HepG2 (cell line): ENCODE measurements around the gene HAUS5. TPM values are rescaled to one million over a fixed set of nuclear protein-coding genes. Genes with fewer than 3 reads are reported as not detected.

Experiments used
- ATAC-seq: fragments of 200-7000 bp; cut with Tn5 transposase; 3 replicates; pipeline ENCODE4 v1.9.1; 2020; ENCODE audit warnings: mild to moderate bottlenecking, moderate library complexity
- BruUV-seq: library from RNA; stranded (reverse); fragments of 400-500 nt; replicated peaks from 2 replicates; lab custom pipeline; 2021; lab: Mats Ljungman, UMichigan
- CTCF ChIA-PET: fragments of 300-600 bp; formaldehyde crosslinking; extraction: SDS; loops from one replicate; lab custom pipeline; 2021; ENCODE audit warnings: low total read pairs, inconsistent platforms, low intra/inter-chr PET ratio; lab: Yijun Ruan, JAX
- POLR2A ChIA-PET: fragments of 350-600 bp; sonication (Branson Sonifier 250); formaldehyde crosslinking; loops from one replicate; lab custom pipeline; 2020; ENCODE audit warnings: antibody characterized with exemption, inconsistent platforms; lab: Yijun Ruan, JAX
- DNase-seq: peaks from one replicate; pipeline ENCODE4 v3.0.0-alpha.2; 2015; ENCODE audit warnings: low spot score
- FAIRE-seq: peaks from 3 replicates; lab custom pipeline; 2011; peaks lifted over from hg19 to GRCh38; lab: Jason Lieb, UNC
- H2AFZ ChIP-seq: one replicate; pipeline ENCODE4 v1.6.1; 2011; ENCODE audit warnings: low read length, inconsistent platforms
- H3K27ac ChIP-seq: fragments of 300-600 bp; 3 replicates; pipeline ENCODE4 v1.8.0; 2011; ENCODE audit warnings: mixed run types, mild to moderate bottlenecking, mixed read lengths, low read length, inconsistent platforms; ENCODE audit not compliant: insufficient read depth; ENCODE audit errors: extremely low read length
- H3K27me3 ChIP-seq, 2 experiments: fragments of 200-600 bp in 1 of 2; 2 replicates in 1 of 2; 3 replicates in 1 of 2; pipeline versions ENCODE4 v1.6.0 to v1.8.0; 2011; ENCODE audit warnings: low read length in 2 of 2, mild to moderate bottlenecking in 2 of 2, moderate library complexity in 2 of 2, inconsistent platforms in 1 of 2; ENCODE audit not compliant: insufficient read depth in 2 of 2, control insufficient read depth in 1 of 2
- H3K36me3 ChIP-seq, 2 experiments: fragments of 200-600 bp in 1 of 2; replicated peaks in 1 of 2; 2 replicates in 1 of 2; 3 replicates in 1 of 2; pipeline versions ENCODE4 v1.5.1 to v1.8.0; 2011; ENCODE audit warnings: low read length in 2 of 2, inconsistent platforms in 1 of 2; ENCODE audit not compliant: insufficient read depth in 2 of 2, control insufficient read depth in 1 of 2
- H3K4me1 ChIP-seq: 2 replicates; pipeline ENCODE4 v1.5.1; 2012; ENCODE audit warnings: low read length, inconsistent platforms; ENCODE audit not compliant: insufficient read depth
- H3K4me2 ChIP-seq: 2 replicates; pipeline ENCODE4 v1.6.0; 2011; ENCODE audit warnings: low read depth, low read length, inconsistent platforms
- H3K4me3 ChIP-seq, 3 experiments: fragments of 200-600 bp in 1 of 3; sonication (generic), shearing (Covaris generic) in 1 of 3; replicated peaks in 1 of 3; 2 replicates each; pipeline ENCODE4 v1.5.1; 2011 to 2016; ENCODE audit warnings: low read length in 3 of 3, inconsistent platforms in 2 of 3, low read depth in 2 of 3, mild to moderate bottlenecking in 2 of 3, control low read depth in 1 of 3, mixed read lengths in 1 of 3; ENCODE audit not compliant: insufficient read depth in 1 of 3
- H3K79me2 ChIP-seq: one replicate; pipeline ENCODE4 v1.6.1; 2011; ENCODE audit warnings: low read length, inconsistent platforms; ENCODE audit not compliant: insufficient read depth
- H3K9ac ChIP-seq: 2 replicates; pipeline ENCODE4 v1.6.0; 2011; ENCODE audit warnings: mild to moderate bottlenecking, low read depth, low read length, inconsistent platforms; ENCODE audit not compliant: insufficient read depth
- H3K9me3 ChIP-seq: 2 replicates; pipeline ENCODE4 v1.5.1; 2012; ENCODE audit warnings: mild to moderate bottlenecking, low read length
- H4K20me1 ChIP-seq: 2 replicates; pipeline ENCODE4 v1.6.0; 2011; ENCODE audit warnings: inconsistent platforms, mild to moderate bottlenecking, low read length, moderate library complexity; ENCODE audit not compliant: insufficient read depth
- ATF7 ChIP-seq, 2 experiments: fragments of 450-650 bp in 1 of 2; sonication (generic) in 1 of 2; formaldehyde crosslinking in 1 of 2; IDR thresholded peaks; 2 replicates each; pipeline versions ENCODE4 v1.4.0 to v1.6.1; 2016 to 2020; ENCODE audit warnings: antibody characterized with exemption in 1 of 2, mild to moderate bottlenecking in 1 of 2, missing genetic modification reagents in 1 of 2
- KAT7 ChIP-seq: IDR thresholded peaks from 2 replicates; pipeline ENCODE4 v1.6.1; 2018; ENCODE audit warnings: borderline replicate concordance, missing compliant biosample characterization
- NAIF1 ChIP-seq: sonication (generic); formaldehyde crosslinking; IDR thresholded peaks from 2 replicates; pipeline ENCODE4 v1.5.0; 2020; ENCODE audit warnings: mild to moderate bottlenecking, missing genetic modification reagents, borderline replicate concordance
- NCOA1 ChIP-seq: sonication (generic); formaldehyde crosslinking; IDR thresholded peaks from 2 replicates; pipeline ENCODE4 v1.9.0; 2021; ENCODE audit warnings: missing genetic modification reagents
- NFYB ChIP-seq: sonication (generic); formaldehyde crosslinking; IDR thresholded peaks from 2 replicates; pipeline ENCODE4 v1.4.0; 2020; ENCODE audit warnings: missing genetic modification reagents
- NFYC ChIP-seq: IDR thresholded peaks from 2 replicates; pipeline ENCODE4 v1.6.1; 2016; ENCODE audit warnings: missing genetic modification reagents, missing compliant biosample characterization
- NRL ChIP-seq: sonication (generic); formaldehyde crosslinking; IDR thresholded peaks from 2 replicates; pipeline ENCODE4 v1.5.0; 2020; ENCODE audit warnings: missing genetic modification reagents, mild to moderate bottlenecking, moderate library complexity, borderline replicate concordance
- PLRG1 ChIP-seq: fragments of 450-650 bp; conservative IDR thresholded peaks from 2 replicates; pipeline ENCODE4 v1.6.1; 2016
- TRIM24 ChIP-seq: sonication (generic); formaldehyde crosslinking; IDR thresholded peaks from 2 replicates; pipeline ENCODE4 v1.8.0; 2022; ENCODE audit warnings: mild to moderate bottlenecking, missing genetic modification reagents
- ZBTB25 ChIP-seq: IDR thresholded peaks from 2 replicates; pipeline ENCODE4 v1.6.1; 2018; ENCODE audit warnings: missing genetic modification reagents
- ZBTB34 ChIP-seq: sonication (generic); formaldehyde crosslinking; IDR thresholded peaks from 2 replicates; pipeline ENCODE4 v1.8.0; 2022; ENCODE audit warnings: mild to moderate bottlenecking, missing genetic modification reagents
- ZFP1 ChIP-seq: IDR thresholded peaks from 2 replicates; pipeline ENCODE4 v1.6.1; 2016
- WGBS: methylation state at CpG from one replicate; pipeline ENCODE4 v1.1.6; 2017; ENCODE audit warnings: low lambda C conversion rate; 5-methylcytosine and 5-hydroxymethylcytosine counted together
- in situ Hi-C: cut with HindIII; loops from 2 replicates; pipeline ENCODE4 v1.10.0; 2017; ENCODE audit warnings: low pct_unique_long_range_greater_than_20kb; ENCODE audit not compliant: extremely low pct_ligation_motif_present
- intact Hi-C: fragments of 100-400 bp; cut with micrococcal nuclease; formaldehyde crosslinking; loops from one replicate; pipeline ENCODE4 v1.10.0; 2022; ENCODE audit not compliant: unreplicated experiment
- polyA plus RNA-seq, 8 experiments: library from polyadenylated mRNA; depleted of rRNA in 3 of 8; stranded (reverse) in 7 of 8; unstranded in 1 of 8; fragments of >200 nt; fragmentation: Illumina TruSeq in 4 of 8; extraction: Trizol in 4 of 8; gene quantifications; 2 replicates each; pipeline versions ENCODE4 v1.2.1 to v1.2.3, GENCODE V29; 2011 to 2016; ENCODE audit warnings: low read depth in 4 of 8, missing spikeins in 1 of 8, mixed read lengths in 1 of 8; ENCODE audit not compliant: insufficient read depth in 1 of 8
- total RNA-seq, 5 experiments: library from RNA; depleted of rRNA; stranded (reverse); fragments of >200 nt; fragmentation: Illumina TruSeq; extraction: Trizol; gene quantifications; 2 replicates each; pipeline ENCODE4 v1.2.3, GENCODE V29; 2016; ENCODE audit warnings: low read depth in 1 of 5
- TF ChIP-seq, protein P1 (sequence below): sonication (generic); formaldehyde crosslinking; IDR thresholded peaks from 2 replicates; pipeline ENCODE4 v1.8.0; 2022; ENCODE audit warnings: mild to moderate bottlenecking, missing genetic modification reagents; ENCODE audit not compliant: insufficient replicate concordance
- TF ChIP-seq, protein P2 (sequence below): IDR thresholded peaks from 2 replicates; pipeline ENCODE4 v1.6.1; 2016; ENCODE audit warnings: low read depth

Gene HAUS5
- total and polyA plus RNA-seq, 2 of the 13 experiments (the other 11 are each of a cell fraction or from before 2014, with no cell fraction given), result 10.3 to 17.7 TPM

GRCh38 chr19:35585848-35586247, 26.7 kb upstream of the HAUS5 start, which contains the start of gene PMIS2:
TSS of gene PMIS2 (plus strand) at chr19:35586173. CDS start at chr19:35586260, 87 bp downstream.
- Histone ChIP-seq H3K27ac (no peak within 1 kb of the TSS), H3K36me3 (no peaks in the 10 kb centered on the region), H3K4me3 (no peak within 1 kb of the TSS), H3K27me3 (peaks cover 1 to 9% of the 10 kb centered on the region in 2 experiments; a peak in 4 of 5 replicates), H3K9ac (no peak within 1 kb of the TSS), H3K4me2 (no peak within 1 kb of the TSS), H2AFZ (no peak within 1 kb of the TSS), H3K79me2 (no peaks in the 10 kb centered on the region), H3K4me1 (no peaks in the 10 kb centered on the region), H4K20me1 (no peaks in the 10 kb centered on the region), H3K9me3 (no peaks in the 10 kb centered on the region)
- BruUV-seq, result no TSS peak
- FAIRE-seq (no peak), DNase-seq (no peak), ATAC-seq (no peak; the same call in 1 of the 3 replicates)
- ChIA-PET CTCF (no interaction called here), POLR2A (no interaction called here)
- intact Hi-C loops, result no loop called here
- in situ Hi-C loops, result no loop called here
- 72% methylated on average over 6 of the region's 16 CpGs for whole genome bisulfite sequencing
- TF ChIP-seq NFYB (CRISPR knock-in tag) (peak; percentile 31; the same call in 1 of the 2 replicates), NFYC (CRISPR knock-in tag) (peak; percentile 31; the same call in 1 of the 2 replicates), NRL (CRISPR knock-in tag) (no peak)

- DNase-seq (no peak), ATAC-seq (no peak), FAIRE-seq (no peak)
- H3K4me3 ChIP-seq, result no peak overlapping the region
- H4K20me1 ChIP-seq, result no peaks in the 10 kb centered on the region
- ChIA-PET POLR2A (no interaction called here), CTCF (no interaction called here)
- in situ Hi-C loops (no loop called here), intact Hi-C loops (no loop called here)
- H2AFZ ChIP-seq, result no peak overlapping the region
- no peak overlapping the region for H3K9ac ChIP-seq
- H3K9me3 ChIP-seq, result no peaks in the 10 kb centered on the region
- H3K4me1 ChIP-seq, result no peaks in the 10 kb centered on the region
- H3K27ac ChIP-seq, result no peak overlapping the region
- peaks cover 1 to 9% of the 10 kb centered on the region in 2 experiments; a peak in 4 of 5 replicates for H3K27me3 ChIP-seq
- BruUV-seq, result no TSS peak
- no peaks in the 10 kb centered on the region for H3K36me3 ChIP-seq
- H3K4me2 ChIP-seq, result no peak overlapping the region
- H3K79me2 ChIP-seq, result no peaks in the 10 kb centered on the region
- 0% methylated on average over 1 of the region's 1 CpG for WGBS
- TF ChIP-seq NCOA1 (CRISPR knock-in tag), result no peak
- TF ChIP-seq KAT7, result no peak
- TF ChIP-seq ZBTB34 (CRISPR knock-in tag), result no peak
- no peak for TF ChIP-seq ZFP1 (CRISPR knock-in tag)
- TF ChIP-seq, protein P1, sequence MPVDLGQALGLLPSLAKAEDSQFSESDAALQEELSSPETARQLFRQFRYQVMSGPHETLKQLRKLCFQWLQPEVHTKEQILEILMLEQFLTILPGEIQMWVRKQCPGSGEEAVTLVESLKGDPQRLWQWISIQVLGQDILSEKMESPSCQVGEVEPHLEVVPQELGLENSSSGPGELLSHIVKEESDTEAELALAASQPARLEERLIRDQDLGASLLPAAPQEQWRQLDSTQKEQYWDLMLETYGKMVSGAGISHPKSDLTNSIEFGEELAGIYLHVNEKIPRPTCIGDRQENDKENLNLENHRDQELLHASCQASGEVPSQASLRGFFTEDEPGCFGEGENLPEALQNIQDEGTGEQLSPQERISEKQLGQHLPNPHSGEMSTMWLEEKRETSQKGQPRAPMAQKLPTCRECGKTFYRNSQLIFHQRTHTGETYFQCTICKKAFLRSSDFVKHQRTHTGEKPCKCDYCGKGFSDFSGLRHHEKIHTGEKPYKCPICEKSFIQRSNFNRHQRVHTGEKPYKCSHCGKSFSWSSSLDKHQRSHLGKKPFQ, result no peak
- TF ChIP-seq NAIF1 (CRISPR knock-in tag), result no peak
- TF ChIP-seq ZBTB25, result no peak
- TF ChIP-seq ATF7 (IDR thresholded peaks at IDR 0.05), result no peak
- TF ChIP-seq ATF7 (CRISPR knock-in tag; IDR thresholded peaks at IDR 0.05), result no peak
- TF ChIP-seq PLRG1, result no peak
- TF ChIP-seq, protein P2, sequence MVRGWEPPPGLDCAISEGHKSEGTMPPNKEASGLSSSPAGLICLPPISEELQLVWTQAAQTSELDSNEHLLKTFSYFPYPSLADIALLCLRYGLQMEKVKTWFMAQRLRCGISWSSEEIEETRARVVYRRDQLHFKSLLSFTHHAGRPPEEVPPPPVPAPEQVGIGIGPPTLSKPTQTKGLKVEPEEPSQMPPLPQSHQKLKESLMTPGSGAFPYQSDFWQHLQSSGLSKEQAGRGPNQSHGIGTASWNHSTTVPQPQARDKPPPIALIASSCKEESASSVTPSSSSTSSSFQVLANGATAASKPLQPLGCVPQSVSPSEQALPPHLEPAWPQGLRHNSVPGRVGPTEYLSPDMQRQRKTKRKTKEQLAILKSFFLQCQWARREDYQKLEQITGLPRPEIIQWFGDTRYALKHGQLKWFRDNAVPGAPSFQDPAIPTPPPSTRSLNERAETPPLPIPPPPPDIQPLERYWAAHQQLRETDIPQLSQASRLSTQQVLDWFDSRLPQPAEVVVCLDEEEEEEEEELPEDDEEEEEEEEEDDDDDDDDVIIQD (CRISPR knock-in tag), result no peak
- TF ChIP-seq TRIM24, result no peak
Observed at GRCh38 chr19:35587321-35587720, 25.2 kb upstream of the HAUS5 start.
